ENCODE measurements around the gene DAB1. TPM values are rescaled to one million over a fixed set of nuclear protein-coding genes. Genes with fewer than 3 reads are reported as not detected.

Gene DAB1
- total RNA-seq, 4 donors from 2014 or later: under 0.01 to 5.9 (median 0.61) TPM

- intact Hi-C loops (cut with DNase I; ENCODE audit: low total_unique reads): no loop called here
- H3K9me3 ChIP-seq: no peaks in the 10 kb centered on the region
- no peak for DNase-seq
- H3K4me1 ChIP-seq: no peaks in the 10 kb centered on the region
- H3K36me3 ChIP-seq: no peaks in the 10 kb centered on the region
- H3K27ac ChIP-seq: no peak overlapping the region
- no peak overlapping the region for H3K4me3 ChIP-seq
- no peaks in the 10 kb centered on the region for H3K27me3 ChIP-seq
- TF ChIP-seq CTCF (IDR thresholded peaks at IDR 0.05): no peak
- no peak for TF ChIP-seq POLR2A (IDR thresholded peaks at IDR 0.05)
Observed at GRCh38 chr1:56970280-56970679, 453.6 kb downstream of the DAB1 start.

- intact Hi-C loops (cut with DNase I; ENCODE audit: low total_unique reads): no loop called here
- TF ChIP-seq POLR2A (IDR thresholded peaks at IDR 0.05) (no peak), CTCF (IDR thresholded peaks at IDR 0.05) (no peak)
Observed at GRCh38 chr1:56968878-56969495, 454.9 kb downstream of the DAB1 start.

GRCh38 chr1:56967900-56968832 lies 455.7 kb downstream of the DAB1 start:
- H3K27me3 ChIP-seq: no peaks in the 10 kb centered on the region
- intact Hi-C loops (cut with DNase I; ENCODE audit: low total_unique reads): no loop called here
- TF ChIP-seq POLR2A (IDR thresholded peaks at IDR 0.05): no peak
- no peak for TF ChIP-seq CTCF (IDR thresholded peaks at IDR 0.05)
- no peak for DNase-seq
- H3K27ac ChIP-seq: no peak overlapping the region
- no peaks in the 10 kb centered on the region for H3K36me3 ChIP-seq
- no peaks in the 10 kb centered on the region for H3K4me1 ChIP-seq
- H3K9me3 ChIP-seq: no peaks in the 10 kb centered on the region
- H3K4me3 ChIP-seq: no peak overlapping the region

More at GRCh38 chr1:56968878-56969495, 454.9 kb downstream of the DAB1 start:
- DNase-seq: no peak
- H3K4me1 ChIP-seq: no peaks in the 10 kb centered on the region
- no peaks in the 10 kb centered on the region for H3K27me3 ChIP-seq
- H3K27ac ChIP-seq: no peak overlapping the region
- no peaks in the 10 kb centered on the region for H3K9me3 ChIP-seq
- H3K36me3 ChIP-seq: no peaks in the 10 kb centered on the region
- no peak overlapping the region for H3K4me3 ChIP-seq

GRCh38 chr1:56967355-56967754 lies 456.5 kb downstream of the DAB1 start:
- no peaks in the 10 kb centered on the region for H3K27me3 ChIP-seq
- intact Hi-C loops (cut with DNase I; ENCODE audit: low total_unique reads): no loop called here
- H3K4me1 ChIP-seq: no peaks in the 10 kb centered on the region
- no peak overlapping the region for H3K4me3 ChIP-seq
- H3K36me3 ChIP-seq: no peaks in the 10 kb centered on the region
- TF ChIP-seq CTCF (IDR thresholded peaks at IDR 0.05) (no peak), POLR2A (IDR thresholded peaks at IDR 0.05) (no peak)
- no peak for DNase-seq
- no peak overlapping the region for H3K27ac ChIP-seq
- no peaks in the 10 kb centered on the region for H3K9me3 ChIP-seq

GRCh38 chr1:56966698-56966999 lies 457.2 kb downstream of the DAB1 start:
- Histone ChIP-seq H3K4me3 (no peak overlapping the region), H3K36me3 (no peaks in the 10 kb centered on the region), H3K4me1 (no peaks in the 10 kb centered on the region), H3K27me3 (no peaks in the 10 kb centered on the region), H3K9me3 (no peaks in the 10 kb centered on the region), H3K27ac (no peak overlapping the region)
- intact Hi-C loops (cut with DNase I; ENCODE audit: low total_unique reads): no loop called here
- no peak for DNase-seq
- TF ChIP-seq POLR2A (IDR thresholded peaks at IDR 0.05): no peak
- TF ChIP-seq CTCF (IDR thresholded peaks at IDR 0.05): no peak
